NT2/D1 (cell line): ENCODE data around the gene ANXA4.
"Not testable (repeated sequence)": the region's sequence is repeated elsewhere in the genome, so short reads cannot be mapped to it uniquely, and the experiment has no call there.

Experiments used
- DNase-seq: peaks from one replicate; pipeline ENCODE4 v3.0.0-alpha.2; 2011; ENCODE audit warnings: low read depth, low spot score
- H3K27me3 ChIP-seq: 2 replicates; pipeline ENCODE4 v1.6.0; 2011; ENCODE audit warnings: mild to moderate bottlenecking; ENCODE audit not compliant: insufficient read length, insufficient read depth
- H3K36me3 ChIP-seq: 2 replicates; pipeline ENCODE4 v1.6.1; 2011; ENCODE audit warnings: mild to moderate bottlenecking, low read length, mixed read lengths; ENCODE audit not compliant: insufficient read depth, insufficient read length
- H3K4me1 ChIP-seq: 2 replicates; pipeline ENCODE4 v1.5.1; 2011; ENCODE audit not compliant: insufficient read depth, insufficient read length
- H3K4me3 ChIP-seq: 2 replicates; pipeline ENCODE4 v1.5.1; 2011; ENCODE audit warnings: low read depth; ENCODE audit not compliant: insufficient read length
- H3K9ac ChIP-seq: 2 replicates; pipeline ENCODE4 v1.6.0; 2011; ENCODE audit warnings: low read depth; ENCODE audit not compliant: insufficient read length
- H3K9me3 ChIP-seq: 2 replicates; pipeline ENCODE4 v1.5.1; 2011; ENCODE audit warnings: mild to moderate bottlenecking, low read length; ENCODE audit not compliant: insufficient read depth
- SUZ12 ChIP-seq: IDR thresholded peaks from 2 replicates; pipeline ENCODE4 v1.6.1; 2011; ENCODE audit not compliant: insufficient read length, insufficient read depth; ENCODE audit errors: extremely low read depth
- YY1 ChIP-seq: IDR thresholded peaks from 2 replicates; pipeline ENCODE4 v1.6.1; 2011; ENCODE audit not compliant: insufficient read length, insufficient read depth
- ZNF274 ChIP-seq: IDR thresholded peaks from 2 replicates; pipeline ENCODE4 v1.6.1; 2011; ENCODE audit warnings: mild to moderate bottlenecking, low read depth, low read length

Gene ANXA4

GRCh38 chr2:69700381-69700780 is 41.6 kb upstream of the ANXA4 start:
- no peak for TF ChIP-seq YY1
- no peak for TF ChIP-seq SUZ12
- no peak for TF ChIP-seq ZNF274
- Histone ChIP-seq H3K9me3 (no peaks in the 10 kb centered on the region), H3K4me3 (no peak overlapping the region), H3K27me3 (no peaks in the 10 kb centered on the region), H3K9ac (no peak overlapping the region), H3K4me1 (no peaks in the 10 kb centered on the region), H3K36me3 (no peaks in the 10 kb centered on the region)
- no peak for DNase-seq

GRCh38 chr2:69701100-69701945 is 40.6 kb upstream of the ANXA4 start:
- no peak overlapping the region for H3K4me3 ChIP-seq
- TF ChIP-seq SUZ12 (no peak), ZNF274 (no peak), YY1 (no peak)
- H3K9me3 ChIP-seq = no peaks in the 10 kb centered on the region
- no peak for DNase-seq
- no peaks in the 10 kb centered on the region for H3K36me3 ChIP-seq
- H3K9ac ChIP-seq = no peak overlapping the region
- H3K4me1 ChIP-seq = no peaks in the 10 kb centered on the region
- no peaks in the 10 kb centered on the region for H3K27me3 ChIP-seq

- no peak overlapping the region for H3K9ac ChIP-seq
- no peak for DNase-seq
- H3K36me3 ChIP-seq = no peaks in the 10 kb centered on the region
- H3K4me3 ChIP-seq = no peak overlapping the region
- H3K9me3 ChIP-seq = no peaks in the 10 kb centered on the region
- H3K27me3 ChIP-seq = no peaks in the 10 kb centered on the region
- no peak for TF ChIP-seq YY1
- TF ChIP-seq SUZ12 = no peak
- no peaks in the 10 kb centered on the region for H3K4me1 ChIP-seq
These were observed 38.7 kb upstream of the ANXA4 start for GRCh38 chr2:69703189-69703588.

- Histone ChIP-seq H3K9ac (no peak overlapping the region), H3K4me3 (no peak overlapping the region), H3K4me1 (no peaks in the 10 kb centered on the region), H3K9me3 (no peaks in the 10 kb centered on the region), H3K27me3 (no peaks in the 10 kb centered on the region), H3K36me3 (no peaks in the 10 kb centered on the region)
- no peak for TF ChIP-seq ZNF274
- no peak for TF ChIP-seq SUZ12
- TF ChIP-seq YY1 = no peak
- no peak for DNase-seq
These were observed 37.5 kb upstream of the ANXA4 start for GRCh38 chr2:69704446-69704845.

GRCh38 chr2:69709290-69709689 is 32.6 kb upstream of the ANXA4 start:
- Histone ChIP-seq H3K4me3 (no peak overlapping the region), H3K9me3 (peaks cover 8% of the 10 kb centered on the region; the same call in 1 of the 2 replicates), H3K27me3 (no peaks in the 10 kb centered on the region), H3K9ac (no peak overlapping the region), H3K4me1 (peaks cover 2% of the 10 kb centered on the region), H3K36me3 (no peaks in the 10 kb centered on the region)
- no peak for DNase-seq
- no peak for TF ChIP-seq ZNF274
- TF ChIP-seq SUZ12 = no peak
- no peak for TF ChIP-seq YY1

- Histone ChIP-seq H3K36me3 (no peaks in the 10 kb centered on the region), H3K4me3 (no peak overlapping the region), H3K4me1 (peaks cover 2% of the 10 kb centered on the region), H3K9ac (no peak overlapping the region), H3K27me3 (no peaks in the 10 kb centered on the region), H3K9me3 (peaks cover 8% of the 10 kb centered on the region; the same call in 1 of the 2 replicates)
- TF ChIP-seq ZNF274 = no peak
- TF ChIP-seq SUZ12 = no peak
- no peak for TF ChIP-seq YY1
- DNase-seq = no peak
These were observed 30.0 kb upstream of the ANXA4 start for GRCh38 chr2:69711971-69712370.

GRCh38 chr2:69714024-69714423 is 27.9 kb upstream of the ANXA4 start:
- H3K9ac ChIP-seq = no peak overlapping the region
- peaks cover 8% of the 10 kb centered on the region; the same call in 1 of the 2 replicates for H3K9me3 ChIP-seq
- no peaks in the 10 kb centered on the region for H3K27me3 ChIP-seq
- H3K4me1 ChIP-seq = peaks cover 7% of the 10 kb centered on the region
- no peak for DNase-seq
- H3K36me3 ChIP-seq = no peaks in the 10 kb centered on the region
- no peak overlapping the region for H3K4me3 ChIP-seq
- TF ChIP-seq YY1 = no peak
- TF ChIP-seq ZNF274 = no peak
- no peak for TF ChIP-seq SUZ12

- peak; percentile 84 for DNase-seq
- not testable (repeated sequence) for H3K4me3 ChIP-seq, H3K9ac ChIP-seq, H3K4me1 ChIP-seq, H3K36me3 ChIP-seq, H3K9me3 ChIP-seq, H3K27me3 ChIP-seq
These were observed 27.3 kb upstream of the ANXA4 start for GRCh38 chr2:69714539-69715220.
